ENCODE data around the gene FBRSL1.

- TF ChIP-seq POLR2AphosphoS5 (IDR thresholded peaks at IDR 0.05; ENCODE audit: insufficient read depth, low read depth, low read length) (no peak), CTCF (IDR thresholded peaks at IDR 0.05; ENCODE audit: extremely low read depth in 1 of 2, insufficient read depth in 1 of 2, low read depth in 1 of 2, low read length in 2 of 2) (no peak), EZH2 (IDR thresholded peaks at IDR 0.05; ENCODE audit: borderline replicate concordance, low read depth, low read length, severe bottlenecking) (no peak), MYC (IDR thresholded peaks at IDR 0.05; ENCODE audit: low read depth, low read length) (no peak), POLR2A (IDR thresholded peaks at IDR 0.05; ENCODE audit: low read depth, low read length) (no peak), MAX (IDR thresholded peaks at IDR 0.05; ENCODE audit: insufficient read depth, insufficient read length) (no peak), GATA2 (IDR thresholded peaks at IDR 0.05; ENCODE audit: insufficient read depth, insufficient read length, low read depth, low read length) (no peak), JUN (IDR thresholded peaks at IDR 0.05; ENCODE audit: borderline replicate concordance, insufficient read depth, insufficient read length, low read depth) (no peak)
Observed at GRCh38 chr12:132507656-132508490, 17.9 kb downstream of the FBRSL1 start.
